Muscle layer of duodenum (tissue), 2 donors: ENCODE results near the gene FUZ.

Experiments used
- H3K27ac ChIP-seq: one replicate; pipeline ENCODE4 v1.7.0; 2013; ENCODE audit warnings: mild to moderate bottlenecking, low read length
- H3K27me3 ChIP-seq: one replicate; pipeline ENCODE4 v1.7.0; 2013; ENCODE audit warnings: low read depth, mild to moderate bottlenecking, control low read depth, low read length
- H3K36me3 ChIP-seq, 2 donors: one replicate each; pipeline ENCODE4 v1.7.0; 2013; ENCODE audit warnings: low read length in 2 of 2, control low read depth in 1 of 2, mild to moderate bottlenecking in 1 of 2; ENCODE audit not compliant: insufficient read depth in 2 of 2, control insufficient read depth in 1 of 2
- H3K4me1 ChIP-seq, 2 donors: one replicate each; pipeline ENCODE4 v1.7.0; 2013; ENCODE audit warnings: low read length in 2 of 2, mild to moderate bottlenecking in 2 of 2, control low read depth in 1 of 2, moderate library complexity in 1 of 2; ENCODE audit not compliant: insufficient read depth in 2 of 2, control insufficient read depth in 1 of 2
- H3K4me3 ChIP-seq, 2 donors: one replicate each; pipeline ENCODE4 v1.7.0; 2013; ENCODE audit warnings: low read length in 2 of 2, low read depth in 1 of 2, mild to moderate bottlenecking in 1 of 2
- H3K9me3 ChIP-seq, 2 donors: one replicate each; pipeline ENCODE4 v1.7.0; 2013; ENCODE audit warnings: low read length in 2 of 2, control low read depth in 1 of 2, mild to moderate bottlenecking in 1 of 2; ENCODE audit not compliant: control insufficient read depth in 1 of 2
- donor health status: healthy.

Gene FUZ

GRCh38 chr19:49849433-49850220 is 36.5 kb upstream of the FUZ start:
- Histone ChIP-seq H3K4me3 (peak overlapping the region; percentile 62 to 87), H3K27me3 (no peaks in the 10 kb centered on the region), H3K36me3 (no peaks in the 10 kb centered on the region), H3K4me1 (peaks cover 17 to 21% of the 10 kb centered on the region in 2 donors), H3K9me3 (no peaks in the 10 kb centered on the region), H3K27ac (peak overlapping the region; percentile 45)

GRCh38 chr19:49848938-49849337 is 35.8 kb upstream of the FUZ start:
- Histone ChIP-seq H3K27me3 (no peaks in the 10 kb centered on the region), H3K9me3 (no peaks in the 10 kb centered on the region), H3K4me1 (peaks cover 17 to 21% of the 10 kb centered on the region in 2 donors), H3K36me3 (no peaks in the 10 kb centered on the region), H3K27ac (no peak overlapping the region), H3K4me3 (no peak overlapping the region)

- Histone ChIP-seq H3K4me3 (no peak overlapping the region), H3K27me3 (no peaks in the 10 kb centered on the region), H3K36me3 (no peaks in the 10 kb centered on the region), H3K4me1 (peaks cover 13 to 17% of the 10 kb centered on the region in 2 donors), H3K9me3 (no peaks in the 10 kb centered on the region), H3K27ac (no peak overlapping the region)
Observed at GRCh38 chr19:49847731-49848696, 34.9 kb upstream of the FUZ start.

GRCh38 chr19:49846408-49846807 is 33.3 kb upstream of the FUZ start:
- H3K27ac ChIP-seq, result no peak overlapping the region
- H3K27me3 ChIP-seq, result no peaks in the 10 kb centered on the region
- H3K4me1 ChIP-seq, result peaks cover 0 to 6% of the 10 kb centered on the region in 2 donors
- no peak overlapping the region for H3K4me3 ChIP-seq
- H3K9me3 ChIP-seq, result no peaks in the 10 kb centered on the region
- no peaks in the 10 kb centered on the region for H3K36me3 ChIP-seq

GRCh38 chr19:49845414-49845813 is 32.3 kb upstream of the FUZ start:
- Histone ChIP-seq H3K4me1 (peaks cover 0 to 6% of the 10 kb centered on the region in 2 donors), H3K36me3 (no peaks in the 10 kb centered on the region), H3K4me3 (no peak overlapping the region), H3K27ac (no peak overlapping the region), H3K27me3 (no peaks in the 10 kb centered on the region), H3K9me3 (no peaks in the 10 kb centered on the region)

- Histone ChIP-seq H3K27me3 (no peaks in the 10 kb centered on the region), H3K9me3 (no peaks in the 10 kb centered on the region), H3K4me1 (no peaks in the 10 kb centered on the region), H3K36me3 (peaks cover 1 to 2% of the 10 kb centered on the region in 2 donors), H3K27ac (no peak overlapping the region), H3K4me3 (no peak overlapping the region)
Observed at GRCh38 chr19:49844138-49845095, 31.3 kb upstream of the FUZ start.

- no peaks in the 10 kb centered on the region for H3K9me3 ChIP-seq
- H3K27ac ChIP-seq, result no peak overlapping the region
- H3K27me3 ChIP-seq, result no peaks in the 10 kb centered on the region
- H3K4me3 ChIP-seq, result no peak overlapping the region
- H3K4me1 ChIP-seq, result no peaks in the 10 kb centered on the region
- H3K36me3 ChIP-seq, result peaks cover 13% of the 10 kb centered on the region in 2 donors
Observed at GRCh38 chr19:49843265-49843664, 30.2 kb upstream of the FUZ start.

- no peak overlapping the region for H3K4me3 ChIP-seq
- H3K4me1 ChIP-seq, result no peaks in the 10 kb centered on the region
- peaks cover 14 to 37% of the 10 kb centered on the region in 2 donors for H3K36me3 ChIP-seq
- no peak overlapping the region for H3K27ac ChIP-seq
- no peaks in the 10 kb centered on the region for H3K27me3 ChIP-seq
- H3K9me3 ChIP-seq, result no peaks in the 10 kb centered on the region
Observed at GRCh38 chr19:49840736-49841249, 27.7 kb upstream of the FUZ start.

- Histone ChIP-seq H3K4me1 (no peaks in the 10 kb centered on the region), H3K9me3 (no peaks in the 10 kb centered on the region), H3K27me3 (no peaks in the 10 kb centered on the region), H3K4me3 (no peak overlapping the region), H3K36me3 (peaks cover 14 to 42% of the 10 kb centered on the region in 2 donors), H3K27ac (no peak overlapping the region)
Observed at GRCh38 chr19:49840321-49840720, 27.2 kb upstream of the FUZ start.

GRCh38 chr19:49839713-49840112 is 26.6 kb upstream of the FUZ start:
- peaks cover 18 to 48% of the 10 kb centered on the region in 2 donors for H3K36me3 ChIP-seq
- no peaks in the 10 kb centered on the region for H3K27me3 ChIP-seq
- H3K4me3 ChIP-seq, result no peak overlapping the region
- no peak overlapping the region for H3K27ac ChIP-seq
- no peaks in the 10 kb centered on the region for H3K4me1 ChIP-seq
- no peaks in the 10 kb centered on the region for H3K9me3 ChIP-seq
